Liver (tissue), 2 donors: Measurements from ENCODE around the gene USP6NL.
"Not testable (repeated sequence)": the region's sequence is repeated elsewhere in the genome, so short reads cannot be mapped to it uniquely, and the experiment has no call there.

Experiments
- ATF3 ChIP-seq: IDR thresholded peaks from 2 replicates; pipeline ENCODE4 v1.6.1; 2016; ENCODE audit warnings: antibody characterized with exemption
- RAD21 ChIP-seq, 2 donors: IDR thresholded peaks; 2 replicates each; pipeline ENCODE4 v1.6.1; 2016; ENCODE audit warnings: antibody characterized with exemption in 2 of 2, mild to moderate bottlenecking in 2 of 2
- donor health status: healthy.

GRCh38 chr10:11494923-11495322, 116.5 kb downstream of the USP6NL start:
- TF ChIP-seq ATF3 = not testable (repeated sequence)
- peak in 1 of 2 donors; percentile 5 for TF ChIP-seq RAD21 (IDR thresholded peaks at IDR 0.05)
